HFFc6 (cell line): ENCODE measurements around the gene CDH16. TPM values are rescaled to one million over a fixed set of nuclear protein-coding genes. Genes with fewer than 3 reads are reported as not detected.
A peak's percentile ranks its signal among the peaks of the same experiment; 100 is the strongest.

Source experiments
- DNase-seq: peaks from one replicate; pipeline ENCODE4 v3.0.0-alpha.2; 2018
- H3K27ac Mint-ChIP-seq: 2 replicates; pipeline ENCODE4 v1.8.0; 2020; ENCODE audit warnings: mild to moderate bottlenecking, mixed read lengths
- H3K27me3 Mint-ChIP-seq: 2 replicates; pipeline ENCODE4 v1.8.0; 2021; ENCODE audit warnings: mild to moderate bottlenecking, moderate library complexity, mixed read lengths; ENCODE audit not compliant: insufficient read depth
- H3K36me3 Mint-ChIP-seq: 2 replicates; pipeline ENCODE4 v1.8.0; 2021; ENCODE audit warnings: low read depth, mixed read lengths
- H3K4me1 Mint-ChIP-seq: 2 replicates; pipeline ENCODE4 v1.8.0; 2020; ENCODE audit warnings: low read depth, mixed read lengths
- H3K4me3 Mint-ChIP-seq: 2 replicates; pipeline ENCODE4 v1.8.0; 2020; ENCODE audit warnings: mild to moderate bottlenecking, moderate library complexity, mixed read lengths
- H3K9me3 Mint-ChIP-seq: 2 replicates; pipeline ENCODE4 v1.8.0; 2020; ENCODE audit warnings: mild to moderate bottlenecking, mixed read lengths
- total RNA-seq, 6 experiments: library from RNA; stranded (reverse); fragmentation: NEBNext Ultra II Directional; extraction: Animal tissue kit (Norgen Biotek cat#: 25700); gene quantifications; 2 replicates in 1 of 6; 3 replicates in 5 of 6; pipeline ENCODE4 v1.2.3, GENCODE V29; 2021
- TF ChIP-seq, protein P1 (sequence below): fragments of 200-600 bp; sonication (generic); IDR thresholded peaks from 2 replicates; pipeline ENCODE4 v1.5.0; 2021; ENCODE audit warnings: antibody characterized with exemption, mild to moderate bottlenecking

Gene CDH16
- total RNA-seq, 6 experiments from 2014 or later = 0.09 TPM; not detected in 5

GRCh38 chr16:66924527-66925321, 6.0 kb upstream of the CDH16 start:
- Mint-ChIP-seq H3K27ac (no peak overlapping the region), H3K27me3 (peaks cover 9% of the 10 kb centered on the region), H3K9me3 (no peaks in the 10 kb centered on the region), H3K4me3 (peak overlapping the region; percentile 82), H3K4me1 (peaks cover 42% of the 10 kb centered on the region), H3K36me3 (no peaks in the 10 kb centered on the region)
- DNase-seq = no peak
- TF ChIP-seq, protein P1, sequence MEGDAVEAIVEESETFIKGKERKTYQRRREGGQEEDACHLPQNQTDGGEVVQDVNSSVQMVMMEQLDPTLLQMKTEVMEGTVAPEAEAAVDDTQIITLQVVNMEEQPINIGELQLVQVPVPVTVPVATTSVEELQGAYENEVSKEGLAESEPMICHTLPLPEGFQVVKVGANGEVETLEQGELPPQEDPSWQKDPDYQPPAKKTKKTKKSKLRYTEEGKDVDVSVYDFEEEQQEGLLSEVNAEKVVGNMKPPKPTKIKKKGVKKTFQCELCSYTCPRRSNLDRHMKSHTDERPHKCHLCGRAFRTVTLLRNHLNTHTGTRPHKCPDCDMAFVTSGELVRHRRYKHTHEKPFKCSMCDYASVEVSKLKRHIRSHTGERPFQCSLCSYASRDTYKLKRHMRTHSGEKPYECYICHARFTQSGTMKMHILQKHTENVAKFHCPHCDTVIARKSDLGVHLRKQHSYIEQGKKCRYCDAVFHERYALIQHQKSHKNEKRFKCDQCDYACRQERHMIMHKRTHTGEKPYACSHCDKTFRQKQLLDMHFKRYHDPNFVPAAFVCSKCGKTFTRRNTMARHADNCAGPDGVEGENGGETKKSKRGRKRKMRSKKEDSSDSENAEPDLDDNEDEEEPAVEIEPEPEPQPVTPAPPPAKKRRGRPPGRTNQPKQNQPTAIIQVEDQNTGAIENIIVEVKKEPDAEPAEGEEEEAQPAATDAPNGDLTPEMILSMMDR = peak; percentile 68

DNA sequence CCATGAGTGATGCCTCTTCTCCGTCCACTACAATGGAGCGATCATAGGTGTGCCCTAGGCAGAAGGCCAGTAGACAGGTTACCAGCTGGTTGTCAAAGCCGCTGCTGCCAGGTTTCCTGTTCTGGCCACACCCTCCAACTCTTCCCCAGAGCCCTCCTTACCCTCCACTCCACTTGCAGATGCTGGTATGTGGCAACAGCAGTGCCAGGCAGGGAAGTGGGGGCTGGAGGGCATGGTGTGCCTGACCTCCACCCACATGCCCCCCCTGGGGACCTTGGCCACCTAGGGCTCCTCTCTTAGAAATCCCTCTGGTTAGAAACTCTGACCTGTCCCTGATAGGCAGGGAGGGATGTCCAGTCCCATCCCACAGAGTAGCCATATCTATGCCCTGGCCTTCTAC, 5.2 kb upstream of the CDH16 start:
- peaks cover 37% of the 10 kb centered on the region for H3K4me1 Mint-ChIP-seq
- H3K36me3 Mint-ChIP-seq = no peaks in the 10 kb centered on the region
- H3K9me3 Mint-ChIP-seq = no peaks in the 10 kb centered on the region
- H3K27me3 Mint-ChIP-seq = peaks cover 11% of the 10 kb centered on the region
- H3K4me3 Mint-ChIP-seq = no peak overlapping the region
- H3K27ac Mint-ChIP-seq = no peak overlapping the region
- DNase-seq = no peak
- TF ChIP-seq, protein P1 = no peak

GRCh38 chr16:66923247-66923731, 4.6 kb upstream of the CDH16 start:
- no peak overlapping the region for H3K27ac Mint-ChIP-seq
- TF ChIP-seq, protein P1 = no peak

DNA sequence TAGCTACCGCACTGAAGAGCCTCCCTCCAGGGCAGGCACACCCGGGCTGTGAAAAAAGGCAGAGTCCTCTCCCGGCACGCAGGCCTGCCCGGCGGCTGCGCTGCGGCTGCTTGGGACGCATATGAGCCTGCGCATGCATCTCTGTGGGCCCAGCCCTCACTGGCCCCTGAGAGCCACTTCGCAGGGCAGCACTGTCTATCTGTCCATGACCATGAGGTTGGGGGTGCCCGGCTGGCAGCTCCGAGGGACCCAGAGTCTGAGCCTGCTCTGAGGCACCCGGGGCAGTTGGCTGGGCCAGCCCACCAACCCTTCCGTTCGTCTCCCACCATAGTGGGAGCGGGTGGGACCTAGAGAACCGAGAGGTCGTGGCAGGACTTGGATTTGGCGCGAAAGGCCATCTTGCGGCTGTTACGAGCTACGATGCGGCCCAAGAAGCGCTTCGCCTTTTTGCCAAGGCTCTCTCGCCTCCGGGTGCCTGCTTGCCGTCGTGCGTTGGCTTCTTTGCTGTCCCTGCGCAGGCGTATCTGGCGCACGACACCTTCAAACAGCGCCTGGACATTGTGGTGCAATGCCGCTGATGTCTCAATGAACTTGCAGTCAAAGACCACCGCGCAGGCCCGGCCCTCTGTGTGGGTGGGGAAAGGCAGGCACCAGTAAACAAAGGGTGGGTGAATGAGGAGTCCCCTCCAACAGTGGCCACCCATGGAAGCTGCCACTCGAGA, 3.2 kb upstream of the CDH16 start:
- H3K9me3 Mint-ChIP-seq = no peaks in the 10 kb centered on the region
- peaks cover 16% of the 10 kb centered on the region for H3K27me3 Mint-ChIP-seq
- no peak overlapping the region for H3K27ac Mint-ChIP-seq
- TF ChIP-seq, protein P1 = no peak
- no peaks in the 10 kb centered on the region for H3K36me3 Mint-ChIP-seq
- H3K4me3 Mint-ChIP-seq = no peak overlapping the region
- no peak for DNase-seq
- H3K4me1 Mint-ChIP-seq = peaks cover 17% of the 10 kb centered on the region

More at GRCh38 chr16:66923247-66923731, 4.6 kb upstream of the CDH16 start:
- no peak for DNase-seq
- H3K36me3 Mint-ChIP-seq = no peaks in the 10 kb centered on the region
- no peak overlapping the region for H3K4me3 Mint-ChIP-seq
- peaks cover 13% of the 10 kb centered on the region for H3K27me3 Mint-ChIP-seq
- H3K9me3 Mint-ChIP-seq = no peaks in the 10 kb centered on the region
- peaks cover 31% of the 10 kb centered on the region for H3K4me1 Mint-ChIP-seq

DNA sequence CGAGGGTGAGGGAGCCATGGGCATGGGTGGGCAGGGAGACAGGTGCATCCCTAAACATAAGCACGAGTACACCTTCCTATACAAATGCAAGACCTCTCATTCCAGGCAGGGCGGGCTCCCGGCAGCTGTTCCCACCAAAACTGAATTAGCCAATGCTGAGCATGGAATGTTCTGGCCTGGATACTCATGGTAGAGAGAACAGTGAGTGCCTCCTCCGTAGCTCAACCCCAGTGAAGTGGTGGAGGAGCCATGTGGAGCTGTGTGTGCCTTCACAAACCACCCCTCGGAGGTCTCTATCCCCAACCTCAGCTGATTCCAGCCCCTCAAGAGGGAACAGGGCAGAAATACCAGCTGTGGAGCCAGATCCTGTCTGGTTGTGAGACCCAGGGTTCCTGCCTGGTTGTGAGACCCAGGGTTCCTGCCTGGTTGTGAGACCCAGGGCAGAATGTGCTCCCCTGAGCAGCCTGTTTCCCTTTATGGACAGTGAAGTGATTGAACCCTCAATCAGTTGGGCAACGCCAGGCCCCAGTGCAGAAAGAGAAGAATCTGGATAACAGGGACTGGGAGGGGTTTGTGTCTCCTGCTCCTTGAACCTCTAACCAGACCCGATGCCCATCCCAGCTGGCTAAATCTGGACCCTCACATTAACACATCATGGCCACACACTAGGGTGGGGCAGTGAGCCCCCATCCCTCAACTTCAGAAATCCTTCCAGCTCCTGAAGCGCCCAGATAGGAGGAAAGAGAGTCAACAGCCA, 2.4 kb upstream of the CDH16 start:
- no peak for DNase-seq
- Mint-ChIP-seq H3K27ac (no peak overlapping the region), H3K27me3 (peaks cover 22% of the 10 kb centered on the region), H3K36me3 (no peaks in the 10 kb centered on the region), H3K4me1 (peaks cover 9% of the 10 kb centered on the region), H3K9me3 (no peaks in the 10 kb centered on the region), H3K4me3 (no peak overlapping the region)
- TF ChIP-seq, protein P1 = no peak
